ENCODE results near the gene BUD31. TPM values are rescaled to one million over a fixed set of nuclear protein-coding genes. Genes with fewer than 3 reads are reported as not detected.

BUD31 gene
- total RNA-seq, 1 experiment from 2014 or later: 154 TPM

GRCh38 chr7:99383203-99383602 lies 25.6 kb upstream of the BUD31 start:
- H4K20me1 ChIP-seq (ENCODE audit: insufficient read depth): no peaks in the 10 kb centered on the region; the same call in 1 of the 2 replicates
- DNase-seq (ENCODE audit: low read depth, low spot score): no peak
- H3K9ac ChIP-seq (ENCODE audit: low read length): no peak overlapping the region
- H2AFZ ChIP-seq (ENCODE audit: low read depth, low read length, poor library complexity, severe bottlenecking): no peak overlapping the region
- RAD21 ChIA-PET (ENCODE audit: low non-redundant PET in 1 of 2, low total read pairs in 2 of 2, uncharacterized antibody in 2 of 2, unreplicated experiment in 2 of 2): no interaction called here
- no peaks in the 10 kb centered on the region for H3K9me2 ChIP-seq (ENCODE audit: insufficient read depth)
- peaks cover 13 to 18% of the 10 kb centered on the region in 2 experiments; a peak in 3 of 4 replicates for H3K4me1 ChIP-seq (ENCODE audit: control insufficient read depth in 1 of 2, insufficient read depth in 2 of 2, low read length in 2 of 2)
- H3K36me3 ChIP-seq (ENCODE audit: control insufficient read depth in 1 of 2, insufficient read depth in 2 of 2, low read length in 2 of 2): peaks cover 3 to 16% of the 10 kb centered on the region in 2 experiments; a peak in 3 of 4 replicates
- peaks cover 56% of the 10 kb centered on the region for H3K79me2 ChIP-seq (ENCODE audit: insufficient read depth, low read length)
- no peak overlapping the region for H3K4me3 ChIP-seq (replicated peaks in 1 of 2; ENCODE audit: low read depth in 1 of 2, low read length in 2 of 2)
- no peaks in the 10 kb centered on the region for H3K27me3 ChIP-seq (ENCODE audit: insufficient read depth, low read length)
- POLR2A ChIA-PET: no interaction called here
- CTCF ChIA-PET: no interaction called here
- no peak overlapping the region for H3K4me2 ChIP-seq (ENCODE audit: low read length)
- no peak overlapping the region for H3K27ac ChIP-seq (ENCODE audit: low read depth, low read length)
- ATAC-seq: no peak
- no peaks in the 10 kb centered on the region for H3K9me3 ChIP-seq (ENCODE audit: control insufficient read depth in 1 of 2, insufficient read depth in 1 of 2, low read depth in 1 of 2, low read length in 2 of 2)
- BruUV-seq (replicated peaks): no TSS peak
- TF ChIP-seq CBX3 (IDR thresholded peaks at IDR 0.05; ENCODE audit: low read depth) (no peak), ZBTB33 (IDR thresholded peaks at IDR 0.05; ENCODE audit: extremely low read depth, insufficient replicate concordance, low read length) (no peak), FOSL1 (IDR thresholded peaks at IDR 0.05; ENCODE audit: low read depth) (no peak), JUND (IDR thresholded peaks at IDR 0.05) (no peak), TCF7L2 (IDR thresholded peaks at IDR 0.05; ENCODE audit: borderline replicate concordance, extremely low read depth, insufficient read depth, insufficient read length) (no peak)
- TF ChIP-seq, protein P1, sequence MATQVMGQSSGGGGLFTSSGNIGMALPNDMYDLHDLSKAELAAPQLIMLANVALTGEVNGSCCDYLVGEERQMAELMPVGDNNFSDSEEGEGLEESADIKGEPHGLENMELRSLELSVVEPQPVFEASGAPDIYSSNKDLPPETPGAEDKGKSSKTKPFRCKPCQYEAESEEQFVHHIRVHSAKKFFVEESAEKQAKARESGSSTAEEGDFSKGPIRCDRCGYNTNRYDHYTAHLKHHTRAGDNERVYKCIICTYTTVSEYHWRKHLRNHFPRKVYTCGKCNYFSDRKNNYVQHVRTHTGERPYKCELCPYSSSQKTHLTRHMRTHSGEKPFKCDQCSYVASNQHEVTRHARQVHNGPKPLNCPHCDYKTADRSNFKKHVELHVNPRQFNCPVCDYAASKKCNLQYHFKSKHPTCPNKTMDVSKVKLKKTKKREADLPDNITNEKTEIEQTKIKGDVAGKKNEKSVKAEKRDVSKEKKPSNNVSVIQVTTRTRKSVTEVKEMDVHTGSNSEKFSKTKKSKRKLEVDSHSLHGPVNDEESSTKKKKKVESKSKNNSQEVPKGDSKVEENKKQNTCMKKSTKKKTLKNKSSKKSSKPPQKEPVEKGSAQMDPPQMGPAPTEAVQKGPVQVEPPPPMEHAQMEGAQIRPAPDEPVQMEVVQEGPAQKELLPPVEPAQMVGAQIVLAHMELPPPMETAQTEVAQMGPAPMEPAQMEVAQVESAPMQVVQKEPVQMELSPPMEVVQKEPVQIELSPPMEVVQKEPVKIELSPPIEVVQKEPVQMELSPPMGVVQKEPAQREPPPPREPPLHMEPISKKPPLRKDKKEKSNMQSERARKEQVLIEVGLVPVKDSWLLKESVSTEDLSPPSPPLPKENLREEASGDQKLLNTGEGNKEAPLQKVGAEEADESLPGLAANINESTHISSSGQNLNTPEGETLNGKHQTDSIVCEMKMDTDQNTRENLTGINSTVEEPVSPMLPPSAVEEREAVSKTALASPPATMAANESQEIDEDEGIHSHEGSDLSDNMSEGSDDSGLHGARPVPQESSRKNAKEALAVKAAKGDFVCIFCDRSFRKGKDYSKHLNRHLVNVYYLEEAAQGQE (IDR thresholded peaks at IDR 0.05; ENCODE audit: low read depth): no peak
- intact Hi-C loops (cut with micrococcal nuclease): no loop called here

All from HCT116 (cell line).